RKO (cell line): ENCODE data around the gene MCU.
A peak's percentile ranks its signal among the peaks of the same experiment; 100 is the strongest.
"Not testable (repeated sequence)": the region's sequence is repeated elsewhere in the genome, so short reads cannot be mapped to it uniquely, and the experiment has no call there.

Experiments used
- DNase-seq: peaks from one replicate; pipeline ENCODE4 v3.0.0-alpha.2; 2016; ENCODE audit warnings: low spot score

The MCU gene

GRCh38 chr10:72731916-72732419 lies 40.0 kb downstream of the MCU start:
- DNase-seq = no peak

- no peak for DNase-seq
These were observed 40.6 kb downstream of the MCU start for GRCh38 chr10:72732521-72732920.

DNA sequence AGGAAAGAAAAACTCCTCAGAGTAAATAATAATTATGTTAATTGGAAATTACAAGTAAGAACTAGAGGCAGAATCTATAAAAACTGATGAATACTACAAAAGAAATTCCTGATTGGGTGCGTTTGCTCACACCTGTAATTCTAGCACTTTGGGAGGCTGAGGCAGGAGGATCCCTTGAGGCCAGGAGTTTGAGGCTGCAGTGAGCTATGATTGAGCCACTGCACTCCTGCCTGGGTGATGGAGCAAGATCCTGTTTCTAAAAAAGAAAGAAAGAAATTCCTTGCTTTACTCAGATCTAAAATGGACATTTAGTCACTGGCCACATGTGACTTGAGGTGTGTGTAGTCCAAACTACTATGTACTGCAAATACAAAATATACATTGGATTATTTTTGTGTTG lies 42.0 kb downstream of the MCU start:
- DNase-seq = no peak

GRCh38 chr10:72735288-72735936 lies 43.5 kb downstream of the MCU start:
- no peak for DNase-seq

DNA sequence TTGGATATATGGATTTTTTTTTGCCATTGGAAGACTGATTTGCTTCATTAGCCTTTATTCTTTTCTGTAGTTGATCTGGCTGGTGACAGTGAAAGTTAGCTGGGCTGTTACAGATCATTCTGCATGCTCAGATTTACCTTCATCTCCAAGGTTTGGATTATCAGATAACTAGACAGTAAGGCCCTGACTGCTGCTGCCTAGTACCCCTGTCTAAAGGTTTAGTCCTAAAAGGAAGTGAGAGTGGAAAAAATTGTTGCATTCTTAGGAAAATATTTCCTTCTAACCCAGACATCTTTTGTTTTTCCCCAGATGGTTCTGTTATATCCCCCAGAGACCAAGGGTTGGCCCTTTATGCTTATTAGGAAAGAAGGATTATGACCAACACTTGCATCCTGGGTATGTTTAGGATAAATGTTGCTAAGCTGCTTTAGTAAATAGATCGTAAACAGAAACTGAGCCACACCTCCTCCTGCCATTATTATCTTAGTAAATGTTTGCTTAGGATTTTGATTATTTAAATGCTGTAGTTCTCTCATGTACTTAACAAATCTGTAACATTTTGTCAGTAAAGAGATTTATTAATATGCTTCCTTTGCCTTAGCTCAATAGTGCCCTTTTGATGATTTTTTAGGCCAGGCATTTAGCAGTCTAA lies 44.4 kb downstream of the MCU start:
- DNase-seq = no peak

- no peak for DNase-seq
These were observed 44.9 kb downstream of the MCU start for GRCh38 chr10:72736828-72737220.

- DNase-seq = not testable (repeated sequence)
These were observed 45.4 kb downstream of the MCU start for GRCh38 chr10:72737357-72737756.

DNA sequence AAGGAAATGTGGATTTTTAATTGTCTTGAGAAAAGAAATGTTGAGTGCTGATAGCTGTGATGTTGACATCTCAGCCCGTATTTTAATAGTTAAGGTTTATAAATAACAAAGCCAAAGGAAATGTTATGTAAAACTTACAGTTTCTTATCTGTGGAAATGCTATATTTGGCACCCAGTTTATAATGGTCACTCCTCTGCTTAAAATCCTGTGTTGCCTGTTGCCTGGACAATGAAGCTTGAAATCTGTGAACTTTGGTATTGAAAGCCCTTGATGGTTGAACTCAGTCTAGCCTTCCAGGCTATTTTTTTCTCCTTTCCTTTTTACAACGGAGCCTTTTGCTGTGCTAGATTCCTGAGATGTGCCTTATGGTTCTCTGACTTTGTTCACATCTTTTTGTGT lies 46.5 kb downstream of the MCU start:
- DNase-seq = no peak

DNA sequence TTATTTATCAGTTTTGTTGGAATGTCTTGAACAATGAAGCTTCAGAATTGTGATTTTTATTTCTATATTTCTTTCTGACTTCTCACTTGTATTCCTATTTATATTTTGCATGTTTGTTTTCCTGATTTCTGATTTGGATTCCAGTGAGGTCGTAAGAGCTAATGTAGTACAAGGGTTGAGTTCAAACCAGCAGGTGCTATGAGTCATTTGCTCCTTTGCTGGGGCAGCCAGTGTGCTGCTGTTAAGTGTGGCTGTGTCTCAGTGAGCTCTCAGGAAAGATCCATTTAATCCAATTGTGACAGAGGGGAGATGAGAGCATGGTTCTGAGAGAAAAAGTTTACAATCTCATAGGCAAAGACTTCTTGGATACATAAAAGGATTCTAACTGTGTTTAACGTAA lies 48.6 kb downstream of the MCU start:
- peak; percentile 53 for DNase-seq

DNA sequence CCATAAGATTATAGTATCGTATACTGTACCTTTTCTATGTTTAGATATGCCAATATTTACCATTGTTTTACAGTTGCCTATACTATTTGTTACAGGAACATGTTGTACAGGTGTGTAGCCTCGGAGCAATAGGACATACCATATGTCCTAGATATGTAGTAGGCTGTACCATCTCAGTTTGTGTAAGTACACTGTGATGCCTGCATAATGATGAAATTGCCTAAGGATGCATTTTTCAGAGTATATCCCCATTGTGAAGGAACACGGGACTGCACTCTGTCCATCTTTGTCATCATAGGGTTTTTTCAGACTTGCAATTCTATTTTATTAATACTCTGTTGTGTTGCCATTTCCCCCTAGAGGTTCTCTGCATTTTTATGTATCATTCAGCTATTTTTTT lies 50.1 kb downstream of the MCU start:
- no peak for DNase-seq

- no peak for DNase-seq
These were observed 50.9 kb downstream of the MCU start for GRCh38 chr10:72742797-72743196.

GRCh38 chr10:72744566-72744965 lies 52.6 kb downstream of the MCU start:
- DNase-seq = no peak

- DNase-seq = no peak
These were observed 54.8 kb downstream of the MCU start for GRCh38 chr10:72746426-72747363.

DNA sequence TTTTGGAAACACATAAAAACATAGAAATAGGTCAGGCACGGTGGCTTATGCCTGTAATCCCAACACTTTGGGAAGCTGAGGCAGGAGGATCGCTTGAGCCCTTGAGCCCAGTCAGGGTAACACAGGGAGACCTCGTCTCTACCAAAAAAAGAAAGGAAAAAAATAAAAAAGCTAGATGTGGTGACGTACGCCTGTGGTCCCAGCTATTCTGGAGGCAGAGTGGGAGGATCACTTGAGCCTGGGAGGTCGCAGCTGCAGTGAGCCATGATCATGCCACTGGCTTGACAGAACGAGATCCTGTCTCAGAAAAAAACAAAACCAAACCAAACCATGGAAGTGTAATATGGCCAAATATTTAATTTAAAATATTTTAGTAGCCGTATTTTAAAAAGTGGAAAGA lies 55.6 kb downstream of the MCU start:
- DNase-seq = no peak

DNA sequence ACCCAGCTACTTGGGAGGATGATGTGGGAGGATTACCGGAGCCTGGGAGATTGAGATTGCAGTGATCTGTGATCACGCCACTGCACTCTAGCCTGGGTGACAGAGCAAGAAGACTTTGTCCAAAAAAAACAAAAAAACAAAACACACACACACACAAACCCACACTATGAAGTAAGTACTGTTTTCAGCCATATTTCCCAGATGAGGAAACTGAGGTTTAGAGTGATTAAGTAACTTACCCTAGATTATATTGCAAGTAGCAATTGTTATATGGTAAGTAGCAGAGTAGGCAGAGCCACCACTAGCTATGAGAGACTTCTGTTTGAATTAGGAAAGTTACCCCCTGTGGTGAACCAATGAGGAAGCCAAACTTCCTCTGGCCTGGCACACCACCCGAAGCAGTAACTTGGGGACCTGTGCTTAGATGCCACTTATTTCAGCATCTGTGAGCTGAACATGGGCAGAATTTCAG lies 61.9 kb downstream of the MCU start:
- no peak for DNase-seq

DNA sequence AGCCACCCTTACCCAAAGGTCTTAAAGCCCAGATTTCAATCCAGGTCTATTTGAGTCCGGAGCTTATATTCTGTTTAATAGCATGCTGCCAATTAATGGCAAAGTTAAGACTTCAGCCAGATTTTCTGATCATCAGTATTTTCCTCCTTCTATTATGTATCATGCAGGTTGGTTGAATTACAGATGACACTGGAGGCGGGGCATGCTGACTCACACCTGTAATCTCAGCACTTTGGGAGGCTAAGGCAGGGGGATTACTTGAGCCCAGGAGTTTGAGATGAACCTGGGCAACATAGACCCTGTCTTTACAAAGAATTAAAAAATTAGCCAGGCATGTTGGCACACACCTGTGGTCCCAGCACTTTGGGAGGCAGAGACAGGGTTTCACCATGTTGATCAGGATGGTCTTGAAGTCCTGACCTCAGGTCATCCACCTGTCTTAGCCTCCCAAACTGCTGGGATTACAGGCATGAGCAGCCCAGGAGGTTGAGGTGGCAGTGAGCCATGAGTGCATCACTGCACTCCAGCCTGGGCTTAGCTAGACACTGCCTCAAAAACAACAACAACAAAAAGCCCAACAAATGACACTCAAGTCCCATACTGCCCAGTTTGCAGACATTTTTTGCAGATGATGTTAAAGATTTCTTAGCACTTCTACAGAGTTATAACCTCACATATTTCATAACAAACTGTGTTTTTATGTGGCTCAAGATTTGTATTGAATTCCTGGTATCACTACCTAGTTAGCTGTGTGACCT lies 62.5 kb downstream of the MCU start:
- DNase-seq = no peak

DNA sequence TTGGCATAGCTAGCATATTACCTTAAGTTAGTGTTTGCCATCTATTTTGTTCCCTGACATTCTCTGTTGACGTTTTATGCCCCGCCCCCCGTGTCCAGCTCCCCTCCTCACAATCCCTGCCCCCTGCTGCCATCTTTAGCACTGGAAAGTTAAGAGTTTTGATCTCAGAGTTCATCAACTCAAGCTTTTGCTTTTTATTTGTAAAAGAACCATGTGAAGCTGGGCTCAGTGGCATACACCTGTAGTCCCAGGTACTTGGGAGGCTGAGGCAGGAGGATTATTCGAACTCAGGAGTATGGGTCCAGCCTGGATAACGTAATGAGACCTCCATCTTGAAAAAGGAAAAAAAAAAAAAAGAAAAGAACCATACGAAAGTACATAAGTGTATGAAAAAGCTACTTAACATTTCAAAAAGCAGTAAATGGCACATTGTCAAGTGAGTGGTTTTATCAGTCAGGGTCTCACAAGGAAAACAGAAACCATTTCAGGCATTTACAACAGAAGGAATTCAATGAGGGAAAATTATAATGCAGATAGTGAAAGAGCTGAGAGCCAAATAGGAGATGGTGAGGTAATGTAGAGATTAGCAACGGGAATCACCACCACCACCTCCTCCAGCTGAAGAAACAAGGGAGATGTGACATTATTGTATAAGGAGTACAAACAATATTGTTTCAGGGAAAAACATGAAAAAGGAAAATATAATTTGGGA lies 64.9 kb downstream of the MCU start:
- no peak for DNase-seq

- DNase-seq = no peak
These were observed 65.8 kb downstream of the MCU start for GRCh38 chr10:72757732-72758131.

GRCh38 chr10:72758930-72759329 lies 67.0 kb downstream of the MCU start:
- DNase-seq = not testable (repeated sequence)

- DNase-seq = no peak
These were observed 67.6 kb downstream of the MCU start for GRCh38 chr10:72759584-72759983.

DNA sequence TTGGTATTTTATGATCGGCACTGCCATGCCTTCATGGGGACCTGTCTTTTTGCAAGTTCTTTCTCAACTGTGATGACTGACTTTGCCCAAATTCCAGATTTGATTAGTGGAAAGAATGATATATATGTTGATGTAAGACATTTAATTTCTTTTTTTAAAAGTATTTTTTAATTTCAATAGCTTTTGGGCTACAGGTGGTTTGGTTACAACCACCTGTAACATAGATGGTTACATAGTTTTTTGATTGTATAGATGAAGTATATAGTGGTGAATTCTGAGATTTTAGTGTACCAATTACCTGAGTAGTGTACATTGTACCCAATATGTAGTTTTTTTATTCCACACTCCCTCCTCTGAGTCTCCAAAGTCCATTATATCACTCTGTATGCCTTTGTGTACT lies 69.6 kb downstream of the MCU start:
- DNase-seq = no peak
